HG03139 (cell line): ENCODE results near the gene HNRNPUL2.
A peak's percentile ranks its signal among the peaks of the same experiment; 100 is the strongest.
"Not testable (repeated sequence)": the region's sequence is repeated elsewhere in the genome, so short reads cannot be mapped to it uniquely, and the experiment has no call there.

Source experiments
- ATAC-seq: cut with Tn5 transposase; IDR thresholded peaks from one replicate; pipeline ENCODE4 v1.9.1; 2021; ENCODE audit not compliant: unreplicated experiment

The HNRNPUL2 gene

GRCh38 chr11:62705880-62706849, 21.1 kb downstream of the HNRNPUL2 start:
- ATAC-seq, result peak; percentile 57

- no peak for ATAC-seq
Observed at GRCh38 chr11:62705413-62705812, 21.8 kb downstream of the HNRNPUL2 start.

- not testable (repeated sequence) for ATAC-seq
Observed at GRCh38 chr11:62703921-62704320, 23.3 kb downstream of the HNRNPUL2 start.

GRCh38 chr11:62702246-62702645, 25.0 kb downstream of the HNRNPUL2 start:
- ATAC-seq, result no peak

- ATAC-seq, result no peak
Observed at GRCh38 chr11:62694455-62695167, 32.6 kb downstream of the HNRNPUL2 start.

GRCh38 chr11:62693624-62694023, 33.6 kb downstream of the HNRNPUL2 start:
- ATAC-seq, result not testable (repeated sequence)

GRCh38 chr11:62689421-62690183, 37.7 kb downstream of the HNRNPUL2 start, which contains the start of gene LRRN4CL:
TSS of gene LRRN4CL (minus strand) at chr11:62689530. CDS start at chr11:62688508, 1,022 bp downstream.
- ATAC-seq, result no peak

- no peak for ATAC-seq
Observed at GRCh38 chr11:62688491-62688890, 38.8 kb downstream of the HNRNPUL2 start.

- no peak for ATAC-seq
Observed at GRCh38 chr11:62687508-62688396, 39.5 kb downstream of the HNRNPUL2 start.

- ATAC-seq, result no peak
Observed at GRCh38 chr11:62682518-62682917, 44.7 kb downstream of the HNRNPUL2 start.

GRCh38 chr11:62680825-62681240, 46.4 kb downstream of the HNRNPUL2 start:
- ATAC-seq, result no peak

GRCh38 chr11:62678770-62679696, 48.2 kb downstream of the HNRNPUL2 start, which contains the start of gene UBXN1:
TSS of gene UBXN1 (minus strand) at chr11:62679073. CDS start at chr11:62678923, 150 bp downstream.
- ATAC-seq, result peak; percentile 68

GRCh38 chr11:62678433-62678769, 48.9 kb downstream of the HNRNPUL2 start:
- ATAC-seq, result no peak

- no peak for ATAC-seq
Observed at GRCh38 chr11:62677714-62678113, 49.5 kb downstream of the HNRNPUL2 start.

- no peak for ATAC-seq
Observed at GRCh38 chr11:62677156-62677555, 50.1 kb downstream of the HNRNPUL2 start.

GRCh38 chr11:62676698-62677097, 50.6 kb downstream of the HNRNPUL2 start:
- no peak for ATAC-seq

- not testable (repeated sequence) for ATAC-seq
Observed at GRCh38 chr11:62675415-62675814, 51.8 kb downstream of the HNRNPUL2 start.

GRCh38 chr11:62673196-62673525, 54.1 kb downstream of the HNRNPUL2 start:
- ATAC-seq, result no peak
